GM21515 (cell line): ENCODE results near the gene GOLGA6L10.
"Not testable (repeated sequence)": the region's sequence is repeated elsewhere in the genome, so short reads cannot be mapped to it uniquely, and the experiment has no call there.

Experiments used
- ATAC-seq: cut with Tn5 transposase; IDR thresholded peaks from one replicate; pipeline ENCODE4 v1.9.1; 2021; ENCODE audit not compliant: unreplicated experiment

Gene GOLGA6L10

DNA sequence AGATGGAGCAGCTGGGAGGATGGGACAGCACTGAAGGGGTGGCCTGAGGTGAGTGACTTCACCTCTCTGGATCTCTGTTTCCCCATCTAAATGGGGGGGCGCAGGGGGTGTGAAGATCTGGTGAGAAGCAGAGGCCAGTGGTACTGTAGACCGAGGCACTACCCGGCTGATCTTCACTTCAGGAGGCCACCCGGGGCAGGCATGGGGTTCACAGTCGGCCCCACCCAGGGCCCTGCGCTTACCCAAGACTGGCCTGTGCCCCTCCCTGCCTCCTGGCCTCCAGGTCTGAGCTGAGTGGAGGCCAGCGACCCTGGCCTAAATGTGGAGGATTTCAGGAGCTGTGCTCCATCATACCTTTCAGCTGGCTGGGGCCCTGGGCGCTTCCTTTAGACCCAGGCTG lies 31.0 kb downstream of the GOLGA6L10 start:
- not testable (repeated sequence) for ATAC-seq

DNA sequence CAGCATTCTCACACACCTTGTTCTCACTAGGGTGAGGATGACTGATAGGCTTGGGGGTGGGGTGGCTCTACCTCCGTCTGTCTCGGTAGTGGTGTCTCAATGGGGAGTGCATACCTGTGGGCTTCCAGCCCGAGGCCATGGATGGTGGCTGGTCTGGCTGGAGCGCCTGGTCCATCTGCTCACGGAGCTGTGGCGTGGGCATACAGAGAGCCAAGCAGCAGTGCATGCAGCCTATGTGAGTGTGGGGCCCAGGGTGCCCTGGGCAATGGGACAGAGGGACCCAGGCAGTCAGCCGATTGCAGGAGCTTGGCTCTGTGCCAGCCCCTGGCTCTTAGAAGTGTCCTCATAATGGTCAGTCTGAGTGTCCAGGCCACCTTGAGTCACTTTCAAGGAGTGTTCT lies 31.8 kb downstream of the GOLGA6L10 start:
- not testable (repeated sequence) for ATAC-seq

- ATAC-seq = no peak
These were observed 32.2 kb downstream of the GOLGA6L10 start for GRCh38 chr15:82317091-82317489.

DNA sequence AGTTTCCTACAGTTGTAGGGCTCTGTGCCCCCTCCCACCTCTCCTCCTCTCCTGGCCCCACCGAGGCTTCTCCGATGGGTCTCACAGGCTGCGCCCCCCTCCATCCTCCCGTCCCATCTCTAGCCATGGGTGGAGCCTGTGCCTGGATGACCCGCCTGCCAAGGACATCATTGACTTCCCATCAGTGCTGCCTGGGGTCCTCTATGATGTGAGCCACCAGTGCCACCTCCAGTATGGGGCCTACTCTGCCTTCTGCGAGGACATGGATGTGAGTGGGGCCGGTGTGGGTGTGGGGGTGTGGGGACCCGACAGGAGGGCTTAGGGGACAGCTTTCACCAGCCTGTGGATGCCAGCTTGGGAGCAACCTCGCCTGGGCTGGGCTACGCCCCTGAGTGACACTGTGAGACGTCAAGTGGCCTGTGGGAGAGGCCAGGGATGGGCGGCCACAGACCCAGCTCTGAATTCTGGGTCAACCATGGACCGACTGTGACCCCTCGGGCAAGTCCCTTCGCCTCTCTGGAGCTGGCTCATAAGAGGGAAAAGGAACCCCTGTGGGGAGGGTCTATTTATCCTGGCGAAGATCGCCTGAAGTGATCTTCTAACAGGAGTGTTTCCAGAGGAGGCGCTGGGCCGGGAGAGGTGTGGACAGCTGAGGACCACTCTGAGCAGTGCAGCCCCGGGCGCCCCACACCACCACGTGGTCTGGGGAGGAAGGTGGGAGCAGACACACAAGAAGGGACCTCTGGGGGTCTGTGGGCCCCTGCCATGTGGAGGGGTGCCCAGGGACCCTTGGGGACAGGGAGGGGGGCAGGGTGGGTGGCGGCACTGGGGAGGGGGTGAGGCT lies 32.8 kb downstream of the GOLGA6L10 start:
- ATAC-seq = not testable (repeated sequence)

DNA sequence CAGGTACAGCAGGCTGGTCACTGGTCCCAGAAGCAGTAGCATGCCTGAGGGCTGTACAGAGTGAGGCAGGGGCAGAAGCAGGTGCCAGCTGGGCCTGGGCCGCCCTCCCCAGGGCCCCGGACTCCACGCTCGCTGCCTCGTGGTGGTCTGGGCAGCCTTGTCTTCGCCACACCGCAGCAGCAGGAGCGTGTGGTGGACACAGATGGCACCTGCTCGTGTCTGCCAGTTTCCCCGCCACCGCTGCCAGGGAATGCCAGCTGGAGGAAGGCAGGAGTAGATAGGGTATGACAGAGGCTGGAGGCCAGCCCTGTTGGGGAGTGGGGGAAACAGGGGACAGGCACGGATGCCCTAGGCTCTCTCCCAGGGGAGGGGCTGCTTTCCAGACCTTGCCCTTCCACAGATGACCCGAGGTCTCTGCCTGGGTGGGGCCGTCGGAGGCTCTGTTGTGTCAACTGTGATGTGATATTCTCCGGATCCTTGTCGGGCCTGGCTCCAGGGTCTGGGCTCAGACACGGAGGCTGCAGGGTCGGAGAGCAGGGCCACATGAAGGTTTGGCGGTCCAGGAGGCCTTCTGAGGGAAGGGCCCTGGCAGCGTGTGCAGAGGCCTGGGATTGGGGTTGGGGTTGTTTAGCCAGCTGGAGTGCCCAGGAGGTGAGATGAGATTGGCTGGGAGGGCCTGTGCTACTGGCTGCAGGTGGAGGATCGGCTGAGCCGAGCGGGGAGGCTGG lies 33.6 kb downstream of the GOLGA6L10 start:
- no peak for ATAC-seq

DNA sequence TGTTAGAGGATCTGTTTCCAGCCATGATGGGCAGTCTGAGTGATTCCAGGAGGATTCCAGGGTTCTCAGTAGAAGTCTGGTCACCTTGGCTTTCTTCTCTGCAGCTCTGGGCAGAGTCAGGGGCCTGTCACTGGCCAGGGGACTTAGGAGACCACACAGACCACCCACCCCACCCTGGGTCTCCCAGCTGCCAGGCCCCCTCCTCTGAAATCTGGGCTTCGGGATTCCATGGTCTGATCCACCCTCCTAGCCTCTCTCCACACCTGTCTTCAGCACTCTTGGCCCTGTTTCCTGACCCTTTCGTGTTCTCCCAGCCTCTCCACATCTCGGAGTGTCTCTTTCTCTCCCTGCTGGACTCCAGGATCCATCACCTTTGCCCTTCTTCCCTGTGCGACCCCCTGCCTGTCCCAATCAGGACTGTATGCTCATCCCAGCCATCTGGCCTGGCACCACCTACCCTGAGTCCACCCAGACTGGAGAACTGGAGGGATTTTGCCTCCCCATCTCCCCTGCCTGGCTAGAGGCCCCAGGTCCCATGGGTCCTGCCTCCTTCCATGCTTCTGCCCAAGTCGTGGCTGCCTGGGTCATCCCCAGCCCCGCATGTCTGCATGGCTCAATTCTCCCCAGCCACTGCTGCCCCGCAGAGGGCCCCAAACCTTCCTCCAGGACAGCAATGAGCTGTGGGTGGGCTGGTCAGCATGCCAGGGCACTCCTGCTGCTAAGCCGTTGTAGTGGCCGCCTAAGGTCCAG lies 34.3 kb downstream of the GOLGA6L10 start:
- no peak for ATAC-seq

DNA sequence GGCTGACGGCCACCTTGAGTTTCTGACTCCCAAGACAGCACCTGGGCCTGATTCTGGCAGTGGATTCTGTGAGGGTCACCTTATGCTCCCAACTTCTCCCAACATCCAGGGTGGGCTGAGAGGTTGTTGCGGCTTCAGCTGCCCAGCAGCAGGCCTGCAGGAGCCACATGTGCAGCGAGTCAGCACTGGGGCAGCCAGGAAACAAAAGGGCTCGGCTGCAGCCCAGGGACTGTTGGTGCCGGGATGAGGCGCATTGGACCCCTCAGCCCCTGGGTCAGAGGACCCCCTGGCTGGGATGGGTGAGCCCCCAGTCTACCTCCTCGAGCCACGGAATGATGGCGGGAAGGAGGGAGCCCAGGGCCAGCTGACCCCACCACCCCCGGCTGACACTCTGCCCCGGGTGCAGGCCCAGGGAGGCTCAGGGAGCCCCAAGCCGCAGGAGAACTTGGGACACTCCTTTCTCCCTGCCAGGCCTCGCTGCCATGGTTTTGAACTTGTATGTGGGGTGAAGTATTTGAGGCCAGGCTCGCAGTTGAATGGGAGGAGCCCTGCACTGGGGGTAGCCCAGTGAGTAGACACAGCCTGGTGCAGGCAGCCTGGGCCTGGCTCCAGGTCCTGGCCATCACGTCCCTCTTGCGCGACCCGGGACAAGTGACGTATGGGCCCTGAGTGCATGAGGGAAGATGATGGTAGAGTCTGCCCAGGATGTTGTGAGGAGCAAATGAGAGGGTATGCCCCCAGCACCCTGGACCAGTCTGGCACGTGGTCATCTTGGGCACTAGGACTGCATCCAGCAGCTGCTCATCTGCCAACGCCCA lies 35.1 kb downstream of the GOLGA6L10 start:
- not testable (repeated sequence) for ATAC-seq

- no peak for ATAC-seq
These were observed 35.8 kb downstream of the GOLGA6L10 start for GRCh38 chr15:82313446-82313845.

DNA sequence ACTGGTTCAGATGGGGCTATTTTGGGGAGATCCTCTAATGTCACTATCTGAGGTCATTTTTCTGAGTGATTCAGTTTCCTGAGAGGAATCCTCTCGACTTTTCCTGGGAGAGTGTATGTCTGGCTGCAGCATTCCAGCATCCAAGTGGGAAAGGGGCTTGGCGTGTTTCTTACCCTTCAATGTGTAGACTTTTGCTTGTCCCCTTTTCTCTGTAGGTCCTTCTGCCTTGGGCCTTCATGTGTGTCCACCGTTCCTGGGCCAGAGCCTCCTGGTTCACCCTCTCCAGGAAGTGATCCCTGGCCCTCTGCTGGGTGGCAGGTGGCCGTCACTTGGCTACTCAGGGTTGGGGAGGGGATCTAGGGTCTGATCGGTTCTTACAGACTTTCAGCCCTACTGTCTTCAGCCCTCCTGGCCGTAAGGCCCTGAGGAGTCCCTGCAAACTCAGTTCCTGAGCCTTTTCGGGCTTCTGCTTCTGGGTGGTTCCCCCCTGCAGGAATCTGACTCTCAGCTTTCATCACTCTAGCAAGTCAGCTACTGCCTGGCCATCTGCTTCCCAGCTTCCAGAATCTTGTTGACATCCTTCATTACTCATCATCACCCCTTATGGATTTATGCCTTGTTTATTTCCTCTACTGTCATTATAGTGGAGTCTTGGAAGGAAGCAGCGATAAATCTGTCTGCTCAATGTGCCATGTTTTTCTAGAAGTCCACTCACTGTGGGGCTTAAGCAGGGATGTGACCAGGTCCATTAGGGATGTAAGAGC lies 36.5 kb downstream of the GOLGA6L10 start:
- ATAC-seq = no peak

DNA sequence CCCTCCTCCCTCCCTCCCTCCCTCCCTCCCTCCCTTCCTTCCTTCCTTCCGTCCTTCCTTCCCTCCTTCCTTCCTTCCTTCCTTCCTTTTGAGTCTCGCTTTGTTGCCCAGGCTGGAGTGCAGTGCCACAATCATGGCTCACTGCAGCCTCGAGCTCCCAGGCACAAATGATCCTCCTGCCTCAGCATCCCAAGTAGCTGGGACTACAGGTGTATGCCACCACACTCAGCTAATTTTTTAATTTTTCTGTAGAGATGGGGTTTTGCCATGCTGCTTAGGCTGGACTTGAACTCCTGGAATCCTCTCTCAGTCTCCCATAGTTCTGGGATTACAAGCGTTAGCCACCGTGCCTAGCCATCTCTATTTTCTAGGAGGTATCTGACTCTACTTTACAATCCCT lies 38.0 kb downstream of the GOLGA6L10 start:
- ATAC-seq = not testable (repeated sequence)

- no peak for ATAC-seq
These were observed 39.5 kb downstream of the GOLGA6L10 start for GRCh38 chr15:82309802-82310201.

DNA sequence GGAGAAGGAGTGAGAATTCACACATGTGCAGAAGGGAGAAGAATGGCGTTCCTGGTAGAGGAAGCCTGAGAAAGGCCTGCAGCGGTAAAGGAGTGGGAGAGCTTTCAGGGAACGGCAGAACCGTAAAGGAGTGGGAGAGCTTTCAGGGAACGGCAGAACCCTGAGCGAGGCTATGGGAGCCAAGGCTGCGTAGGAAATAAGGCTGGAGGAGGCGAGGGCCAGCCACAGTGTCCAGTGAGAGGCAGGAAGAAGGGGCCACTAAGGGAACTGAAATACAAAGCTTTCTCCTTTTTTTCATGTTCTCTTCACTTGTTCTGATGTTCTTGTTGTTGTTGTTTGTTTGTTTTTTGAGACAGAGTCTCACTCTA lies 41.6 kb downstream of the GOLGA6L10 start:
- ATAC-seq = no peak

DNA sequence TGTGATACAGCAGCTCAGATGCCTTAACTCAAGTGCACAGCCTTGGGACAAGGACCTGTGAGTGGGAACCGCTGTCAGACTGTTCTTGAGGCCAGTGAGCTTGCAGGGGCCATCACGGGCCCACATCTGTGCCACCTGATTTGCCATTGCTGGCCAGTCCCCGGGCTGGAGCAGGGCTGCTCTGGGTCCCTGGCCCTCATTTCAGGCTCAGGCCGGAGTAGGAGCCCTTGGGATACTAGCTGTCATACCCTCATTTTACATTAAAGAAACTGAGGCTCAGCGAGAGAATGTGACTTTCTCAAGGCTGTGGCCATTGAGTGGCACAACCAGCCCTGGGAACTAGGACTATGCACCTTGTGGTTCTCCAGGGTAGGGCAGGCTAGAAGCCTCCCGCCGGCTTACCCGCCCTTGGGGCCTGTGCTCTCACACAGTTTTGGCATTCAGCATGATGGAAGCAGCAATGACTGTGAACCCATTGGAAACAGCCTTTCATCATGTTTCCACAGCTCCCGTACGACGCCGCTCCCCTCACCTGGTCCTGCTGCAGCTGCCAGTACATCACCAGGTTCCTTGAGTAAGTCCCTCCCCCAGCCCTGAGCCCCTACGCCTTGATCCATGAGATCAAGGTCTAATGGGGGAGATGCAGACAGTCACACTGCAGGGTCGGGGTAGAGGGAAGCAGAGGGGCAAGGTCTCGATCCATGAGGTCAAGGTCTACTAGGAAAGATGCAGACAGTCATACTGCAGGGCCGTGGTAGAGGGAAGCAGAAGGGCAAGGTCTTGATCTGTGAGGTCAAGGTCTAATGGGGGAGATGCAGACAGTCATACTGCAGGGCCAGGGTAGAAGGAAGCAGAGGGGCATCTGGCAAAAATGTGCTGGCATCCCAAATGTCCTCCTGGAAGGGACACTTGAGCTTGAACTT lies 42.2 kb downstream of the GOLGA6L10 start:
- ATAC-seq = no peak

GRCh38 chr15:82305621-82306048 lies 43.6 kb downstream of the GOLGA6L10 start:
- no peak for ATAC-seq

DNA sequence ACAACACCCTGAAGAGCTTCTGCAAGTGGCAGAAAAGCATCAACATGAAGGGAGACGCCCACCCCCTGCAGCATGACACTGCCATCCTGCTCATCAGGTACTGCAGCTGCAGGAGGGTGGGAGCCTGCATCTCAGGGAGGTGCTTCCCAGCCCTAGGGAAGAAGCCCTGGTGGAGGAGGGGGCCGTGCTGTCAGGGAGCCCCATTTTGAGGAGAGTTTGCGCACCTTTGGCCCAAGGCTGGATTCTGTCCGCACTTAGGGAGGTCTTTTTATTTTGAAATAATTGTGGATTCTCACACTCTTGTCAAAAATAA lies 44.5 kb downstream of the GOLGA6L10 start:
- ATAC-seq = no peak

DNA sequence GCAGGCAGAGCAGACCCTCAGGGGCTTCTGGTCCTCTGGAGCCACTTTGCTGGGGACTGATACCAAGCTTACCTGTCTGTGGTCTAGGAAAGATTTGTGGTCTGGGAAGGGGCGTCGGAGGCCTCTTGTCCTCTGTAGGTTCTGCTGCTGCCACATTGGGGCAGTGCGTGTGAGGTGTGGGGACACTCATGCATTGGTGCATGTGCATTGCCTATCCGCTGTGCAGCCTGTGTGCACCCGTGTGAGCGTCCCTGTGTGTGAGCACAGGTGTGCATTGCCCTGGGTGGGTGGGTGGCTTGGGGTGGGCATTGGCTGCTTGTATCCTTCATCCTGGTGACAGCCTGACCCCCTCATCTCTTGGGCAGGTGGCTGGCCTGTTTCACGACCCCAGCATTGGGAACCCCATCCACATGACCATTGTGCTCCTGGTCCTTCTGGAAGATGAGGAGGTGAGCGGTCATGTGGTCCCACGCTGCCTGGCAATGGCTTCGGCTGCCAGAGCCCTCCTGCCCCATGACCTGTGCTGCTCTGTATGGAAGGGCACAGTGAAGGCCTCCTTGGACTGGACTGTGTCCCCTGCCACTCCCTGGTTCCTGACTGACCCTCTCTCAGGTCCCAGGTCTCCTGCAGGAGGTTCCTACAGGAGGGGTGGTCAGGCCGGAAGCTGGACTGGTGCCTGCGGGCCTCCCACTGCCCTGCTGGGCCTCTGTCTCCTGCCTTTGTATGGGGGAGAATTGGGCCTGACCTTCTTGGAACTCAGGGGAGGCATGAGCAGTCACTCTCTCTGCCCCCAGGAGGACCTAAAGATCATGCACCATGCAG lies 45.1 kb downstream of the GOLGA6L10 start:
- ATAC-seq = no peak

DNA sequence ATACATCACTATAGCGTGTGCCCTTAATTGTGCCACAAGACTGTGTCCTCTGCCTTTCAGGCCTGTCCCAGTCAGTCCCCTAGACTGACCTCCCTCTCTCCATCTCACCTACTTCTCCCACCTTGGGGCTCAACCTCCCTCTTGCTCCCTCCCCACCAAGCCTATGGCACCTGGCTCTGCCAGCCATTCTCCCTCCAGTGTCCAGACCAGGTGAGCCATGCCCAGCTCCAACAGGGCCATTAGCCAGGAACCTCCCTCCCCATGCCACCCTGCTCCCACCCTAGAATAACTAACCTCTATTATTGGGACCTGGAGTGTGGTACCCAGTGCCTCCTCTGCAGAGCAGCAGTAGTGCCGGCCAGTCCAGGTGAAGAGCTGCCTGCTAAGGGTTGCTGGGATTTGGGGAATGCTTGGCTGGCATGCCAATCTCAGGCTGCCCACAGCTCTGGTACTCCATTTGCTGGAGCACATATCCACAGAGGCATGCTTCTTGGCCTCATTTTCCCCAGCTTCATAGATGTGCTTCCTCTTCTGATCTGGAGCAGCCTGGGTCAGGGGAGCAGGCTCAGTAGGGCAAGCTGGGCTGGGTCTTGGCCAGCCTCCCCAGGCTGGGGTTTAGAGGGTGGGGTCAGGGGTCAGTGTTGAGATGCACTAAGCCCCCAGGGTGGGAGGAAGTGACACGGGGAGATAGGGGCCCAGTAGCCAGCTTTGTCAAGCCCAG lies 47.8 kb downstream of the GOLGA6L10 start:
- ATAC-seq = no peak

- no peak for ATAC-seq
These were observed 48.4 kb downstream of the GOLGA6L10 start for GRCh38 chr15:82300883-82301282.
